HepG2 (cell line): ENCODE results near the gene CAMTA1. TPM values are rescaled to one million over a fixed set of nuclear protein-coding genes. Genes with fewer than 3 reads are reported as not detected.

Experiments used
- ATAC-seq: fragments of 200-7000 bp; cut with Tn5 transposase; 3 replicates; pipeline ENCODE4 v1.9.1; 2020; ENCODE audit warnings: mild to moderate bottlenecking, moderate library complexity
- BruUV-seq: library from RNA; stranded (reverse); fragments of 400-500 nt; replicated peaks from 2 replicates; lab custom pipeline; 2021; lab: Mats Ljungman, UMichigan
- CTCF ChIA-PET: fragments of 300-600 bp; formaldehyde crosslinking; extraction: SDS; loops from one replicate; lab custom pipeline; 2021; ENCODE audit warnings: low total read pairs, inconsistent platforms, low intra/inter-chr PET ratio; lab: Yijun Ruan, JAX
- POLR2A ChIA-PET: fragments of 350-600 bp; sonication (Branson Sonifier 250); formaldehyde crosslinking; loops from one replicate; lab custom pipeline; 2020; ENCODE audit warnings: antibody characterized with exemption, inconsistent platforms; lab: Yijun Ruan, JAX
- DNase-seq: peaks from one replicate; pipeline ENCODE4 v3.0.0-alpha.2; 2015; ENCODE audit warnings: low spot score
- FAIRE-seq: peaks from 3 replicates; lab custom pipeline; 2011; peaks lifted over from hg19 to GRCh38; lab: Jason Lieb, UNC
- H2AFZ ChIP-seq: one replicate; pipeline ENCODE4 v1.6.1; 2011; ENCODE audit warnings: low read length, inconsistent platforms
- H3K27ac ChIP-seq: fragments of 300-600 bp; 3 replicates; pipeline ENCODE4 v1.8.0; 2011; ENCODE audit warnings: mixed run types, mild to moderate bottlenecking, mixed read lengths, low read length, inconsistent platforms; ENCODE audit not compliant: insufficient read depth; ENCODE audit errors: extremely low read length
- H3K27me3 ChIP-seq, 2 experiments: fragments of 200-600 bp in 1 of 2; 2 replicates in 1 of 2; 3 replicates in 1 of 2; pipeline versions ENCODE4 v1.6.0 to v1.8.0; 2011; ENCODE audit warnings: low read length in 2 of 2, mild to moderate bottlenecking in 2 of 2, moderate library complexity in 2 of 2, inconsistent platforms in 1 of 2; ENCODE audit not compliant: insufficient read depth in 2 of 2, control insufficient read depth in 1 of 2
- H3K36me3 ChIP-seq, 2 experiments: fragments of 200-600 bp in 1 of 2; replicated peaks in 1 of 2; 2 replicates in 1 of 2; 3 replicates in 1 of 2; pipeline versions ENCODE4 v1.5.1 to v1.8.0; 2011; ENCODE audit warnings: low read length in 2 of 2, inconsistent platforms in 1 of 2; ENCODE audit not compliant: insufficient read depth in 2 of 2, control insufficient read depth in 1 of 2
- H3K4me1 ChIP-seq: 2 replicates; pipeline ENCODE4 v1.5.1; 2012; ENCODE audit warnings: low read length, inconsistent platforms; ENCODE audit not compliant: insufficient read depth
- H3K4me2 ChIP-seq: 2 replicates; pipeline ENCODE4 v1.6.0; 2011; ENCODE audit warnings: low read depth, low read length, inconsistent platforms
- H3K4me3 ChIP-seq, 3 experiments: fragments of 200-600 bp in 1 of 3; sonication (generic), shearing (Covaris generic) in 1 of 3; replicated peaks in 1 of 3; 2 replicates each; pipeline ENCODE4 v1.5.1; 2011 to 2016; ENCODE audit warnings: low read length in 3 of 3, inconsistent platforms in 2 of 3, low read depth in 2 of 3, mild to moderate bottlenecking in 2 of 3, control low read depth in 1 of 3, mixed read lengths in 1 of 3; ENCODE audit not compliant: insufficient read depth in 1 of 3
- H3K79me2 ChIP-seq: one replicate; pipeline ENCODE4 v1.6.1; 2011; ENCODE audit warnings: low read length, inconsistent platforms; ENCODE audit not compliant: insufficient read depth
- H3K9ac ChIP-seq: 2 replicates; pipeline ENCODE4 v1.6.0; 2011; ENCODE audit warnings: mild to moderate bottlenecking, low read depth, low read length, inconsistent platforms; ENCODE audit not compliant: insufficient read depth
- H3K9me3 ChIP-seq: 2 replicates; pipeline ENCODE4 v1.5.1; 2012; ENCODE audit warnings: mild to moderate bottlenecking, low read length
- H4K20me1 ChIP-seq: 2 replicates; pipeline ENCODE4 v1.6.0; 2011; ENCODE audit warnings: inconsistent platforms, mild to moderate bottlenecking, low read length, moderate library complexity; ENCODE audit not compliant: insufficient read depth
- BRF2 ChIP-seq: sonication (generic); formaldehyde crosslinking; IDR thresholded peaks from 2 replicates; pipeline ENCODE4 v1.8.1; 2022; ENCODE audit warnings: mild to moderate bottlenecking, missing genetic modification reagents
- HNRNPUL1 ChIP-seq: fragments of 200-400 bp; formaldehyde crosslinking; IDR thresholded peaks from 2 replicates; pipeline ENCODE4 v1.6.1; 2017; ENCODE audit warnings: low read depth, mild to moderate bottlenecking, low read length, moderate library complexity
- JARID2 ChIP-seq: sonication (generic); formaldehyde crosslinking; IDR thresholded peaks from 2 replicates; pipeline ENCODE4 v1.8.1; 2023; ENCODE audit warnings: missing genetic modification reagents, inconsistent platforms; ENCODE audit not compliant: insufficient replicate concordance
- NCOR1 ChIP-seq: fragments of 200-600 bp; sonication (generic); IDR thresholded peaks from 2 replicates; pipeline ENCODE4 v1.7.0; 2017; ENCODE audit warnings: antibody characterized with exemption, low read length, borderline replicate concordance
- SMAD3 ChIP-seq: sonication (generic); formaldehyde crosslinking; IDR thresholded peaks from 2 replicates; pipeline ENCODE4 v1.4.0; 2020; ENCODE audit warnings: missing genetic modification reagents
- SNAPC4 ChIP-seq: sonication (generic); formaldehyde crosslinking; IDR thresholded peaks from 2 replicates; pipeline ENCODE4 v1.4.0; 2020; ENCODE audit warnings: mild to moderate bottlenecking, missing genetic modification reagents
- STAT5B ChIP-seq: sonication (generic); formaldehyde crosslinking; IDR thresholded peaks from 2 replicates; pipeline ENCODE4 v1.4.0; 2020; ENCODE audit warnings: missing genetic modification reagents
- TCF7L2 ChIP-seq: IDR thresholded peaks from 2 replicates; pipeline ENCODE4 v1.6.1; 2011; ENCODE audit warnings: mild to moderate bottlenecking, low read depth, low read length, moderate library complexity
- U2AF1 ChIP-seq: fragments of 200-400 bp; formaldehyde crosslinking; optimal IDR thresholded peaks from 2 replicates; pipeline ENCODE3; 2017; ENCODE audit warnings: mild to moderate bottlenecking, low read depth, low read length
- ZFP41 ChIP-seq: sonication (generic); formaldehyde crosslinking; IDR thresholded peaks from 2 replicates; pipeline ENCODE4 v1.4.0; 2020; ENCODE audit warnings: mild to moderate bottlenecking, missing genetic modification reagents, borderline replicate concordance
- ZNF124 ChIP-seq: sonication (generic); formaldehyde crosslinking; IDR thresholded peaks from 2 replicates; pipeline ENCODE4 v1.4.0; 2020; ENCODE audit warnings: missing genetic modification reagents
- ZNF33B ChIP-seq: sonication (generic); formaldehyde crosslinking; IDR thresholded peaks from 2 replicates; pipeline ENCODE4 v1.5.1; 2020; ENCODE audit warnings: mild to moderate bottlenecking, missing genetic modification reagents
- ZNF512B ChIP-seq: sonication (generic); formaldehyde crosslinking; IDR thresholded peaks from 2 replicates; pipeline ENCODE4 v1.5.1; 2020; ENCODE audit warnings: missing genetic modification reagents, mild to moderate bottlenecking, borderline replicate concordance
- ZNF580 ChIP-seq: IDR thresholded peaks from 2 replicates; pipeline ENCODE4 v1.6.1; 2016; ENCODE audit warnings: low read depth, borderline replicate concordance
- ZNF589 ChIP-seq: sonication (generic); formaldehyde crosslinking; conservative IDR thresholded peaks from 2 replicates; pipeline ENCODE4 v1.8.0; 2022; ENCODE audit warnings: mild to moderate bottlenecking, moderate library complexity, missing genetic modification reagents
- WGBS: methylation state at CpG from one replicate; pipeline ENCODE4 v1.1.6; 2017; ENCODE audit warnings: low lambda C conversion rate; 5-methylcytosine and 5-hydroxymethylcytosine counted together
- in situ Hi-C: cut with HindIII; loops from 2 replicates; pipeline ENCODE4 v1.10.0; 2017; ENCODE audit warnings: low pct_unique_long_range_greater_than_20kb; ENCODE audit not compliant: extremely low pct_ligation_motif_present
- intact Hi-C: fragments of 100-400 bp; cut with micrococcal nuclease; formaldehyde crosslinking; loops from one replicate; pipeline ENCODE4 v1.10.0; 2022; ENCODE audit not compliant: unreplicated experiment
- polyA plus RNA-seq, 8 experiments: library from polyadenylated mRNA; depleted of rRNA in 3 of 8; stranded (reverse) in 7 of 8; unstranded in 1 of 8; fragments of >200 nt; fragmentation: Illumina TruSeq in 4 of 8; extraction: Trizol in 4 of 8; gene quantifications; 2 replicates each; pipeline versions ENCODE4 v1.2.1 to v1.2.3, GENCODE V29; 2011 to 2016; ENCODE audit warnings: low read depth in 4 of 8, missing spikeins in 1 of 8, mixed read lengths in 1 of 8; ENCODE audit not compliant: insufficient read depth in 1 of 8
- total RNA-seq, 5 experiments: library from RNA; depleted of rRNA; stranded (reverse); fragments of >200 nt; fragmentation: Illumina TruSeq; extraction: Trizol; gene quantifications; 2 replicates each; pipeline ENCODE4 v1.2.3, GENCODE V29; 2016; ENCODE audit warnings: low read depth in 1 of 5

The CAMTA1 gene
- total and polyA plus RNA-seq, 2 of the 13 experiments (the other 11 are each of a cell fraction or from before 2014, with no cell fraction given): 25.0 to 36.4 TPM

- TF ChIP-seq U2AF1: no peak
- no peak for TF ChIP-seq ZNF33B (CRISPR knock-in tag)
- no peak for TF ChIP-seq BRF2 (CRISPR knock-in tag)
- TF ChIP-seq ZFP41 (CRISPR knock-in tag): no peak
- no peak for TF ChIP-seq JARID2 (CRISPR knock-in tag)
- no peak for TF ChIP-seq HNRNPUL1
- TF ChIP-seq TCF7L2: no peak
- no peak for TF ChIP-seq STAT5B (CRISPR knock-in tag)
- no peak for TF ChIP-seq ZNF124
- TF ChIP-seq, all 625 proteins: peak for 0
Measured at GRCh38 chr1:7495962-7496361, 710.7 kb downstream of the CAMTA1 start (continued).

- H3K36me3 ChIP-seq: no peaks in the 10 kb centered on the region
- in situ Hi-C loops: no loop called here
- H3K27ac ChIP-seq: no peak overlapping the region
- WGBS: 33% methylated on average over 5 of the region's 12 CpGs
- H3K4me1 ChIP-seq: no peaks in the 10 kb centered on the region
- ATAC-seq (no peak), FAIRE-seq (no peak), DNase-seq (no peak)
- no TSS peak for BruUV-seq
- POLR2A ChIA-PET: no interaction called here
- no peak overlapping the region for H3K4me2 ChIP-seq
- H3K27me3 ChIP-seq: peaks cover 2 to 6% of the 10 kb centered on the region in 2 experiments; a peak in 2 of 5 replicates
- CTCF ChIA-PET: no interaction called here
- no peak overlapping the region for H2AFZ ChIP-seq
- H3K9ac ChIP-seq: no peak overlapping the region
- H4K20me1 ChIP-seq: no peaks in the 10 kb centered on the region
- no peaks in the 10 kb centered on the region for H3K79me2 ChIP-seq
- intact Hi-C loops: no loop called here
- H3K9me3 ChIP-seq: peaks cover 18% of the 10 kb centered on the region
- no peak overlapping the region for H3K4me3 ChIP-seq
- no peak for TF ChIP-seq ZNF512B
- TF ChIP-seq ZNF580: no peak
- no peak for TF ChIP-seq SNAPC4 (CRISPR knock-in tag)
- no peak for TF ChIP-seq ZNF589 (CRISPR knock-in tag)
- TF ChIP-seq NCOR1: no peak
- no peak for TF ChIP-seq SMAD3 (CRISPR knock-in tag)
Measured at GRCh38 chr1:7497107-7497637, 711.9 kb downstream of the CAMTA1 start.
